T-cell (primary cell): ENCODE data around the gene DNAAF8. TPM values are rescaled to one million over a fixed set of nuclear protein-coding genes. Genes with fewer than 3 reads are reported as not detected.

ENCODE experiments used
- ATAC-seq, 4 experiments: fragments of 200-7000 bp in 3 of 4; fragments of 150-1000 bp in 1 of 4; cut with Tn5 transposase; replicated peaks in 1 of 4; 1 replicate in 3 of 4; 2 replicates in 1 of 4; pipeline ENCODE4 v1.10.0; 2021; ENCODE audit warnings: moderate library complexity in 3 of 4, mild to moderate bottlenecking in 2 of 4, moderate number of reproducible peaks in 1 of 4
- CTCF ChIA-PET, 2 donors: fragments of 300-600 bp; sonication (Branson Sonifier 250); formaldehyde crosslinking; loops; one replicate each; lab custom pipeline; 2022; ENCODE audit warnings: antibody characterized with exemption in 2 of 2; lab: Charles Lee
- POLR2A ChIA-PET, 2 donors: fragments of 300-600 bp; sonication (Branson Sonifier 250); formaldehyde crosslinking; loops; one replicate each; lab custom pipeline; 2022; ENCODE audit warnings: antibody characterized with exemption in 2 of 2; lab: Charles Lee
- DNase-seq, 35 experiments: peaks; one replicate each; pipeline versions ENCODE4 v3.0.0 to v3.0.0-alpha.2; 2013 to 2023
- H3K27ac ChIP-seq: one replicate; pipeline ENCODE4 v1.5.1; 2013; ENCODE audit warnings: low read length
- H3K27me3 ChIP-seq, 2 experiments: replicated peaks in 1 of 2; 1 replicate in 1 of 2; 2 replicates in 1 of 2; pipeline versions ENCODE4 v1.6.1 to v1.7.0; 2013; ENCODE audit warnings: low read length in 1 of 2, mixed read lengths in 1 of 2; ENCODE audit not compliant: control insufficient read depth in 2 of 2, insufficient read depth in 2 of 2; ENCODE audit errors: extremely low read depth in 1 of 2
- H3K36me3 ChIP-seq, 2 donors: 1 replicate in 1 of 2; 2 replicates in 1 of 2; pipeline versions ENCODE4 v1.6.1 to v1.7.0; 2013; ENCODE audit warnings: low read length in 1 of 2; ENCODE audit not compliant: control insufficient read depth in 2 of 2, insufficient read depth in 1 of 2; ENCODE audit errors: extremely low read depth in 1 of 2
- H3K4me1 ChIP-seq, 2 experiments: 1 replicate in 1 of 2; 2 replicates in 1 of 2; pipeline versions ENCODE4 v1.6.1 to v1.7.0; 2013; ENCODE audit warnings: low read length in 2 of 2, mixed read lengths in 1 of 2; ENCODE audit not compliant: insufficient read depth in 2 of 2, control insufficient read depth in 1 of 2; ENCODE audit errors: extremely low read depth in 1 of 2
- H3K4me3 ChIP-seq, 2 donors: 1 replicate in 1 of 2; 2 replicates in 1 of 2; pipeline versions ENCODE4 v1.5.1 to v1.7.0; 2013; ENCODE audit warnings: mild to moderate bottlenecking in 2 of 2, low read length in 1 of 2, moderate library complexity in 1 of 2; ENCODE audit not compliant: control insufficient read depth in 1 of 2; ENCODE audit errors: extremely low read depth in 1 of 2
- H3K9me3 ChIP-seq: 2 replicates; pipeline ENCODE4 v1.7.0; 2013
- H3K27ac Mint-ChIP-seq, 2 donors: one replicate each; pipeline ENCODE4 v1.8.0; 2020 to 2021; ENCODE audit warnings: mild to moderate bottlenecking in 2 of 2, mixed read lengths in 2 of 2
- H3K27me3 Mint-ChIP-seq, 2 donors: one replicate each; pipeline ENCODE4 v1.8.0; 2021 to 2022; ENCODE audit warnings: mixed read lengths in 2 of 2
- H3K36me3 Mint-ChIP-seq: one replicate; pipeline ENCODE4 v1.8.0; 2021; ENCODE audit warnings: mixed read lengths
- H3K4me1 Mint-ChIP-seq, 3 donors: one replicate each; pipeline ENCODE4 v1.8.0; 2020 to 2022; ENCODE audit warnings: mixed read lengths in 3 of 3, mild to moderate bottlenecking in 1 of 3
- H3K4me3 Mint-ChIP-seq, 3 donors: one replicate each; pipeline ENCODE4 v1.8.0; 2020 to 2022; ENCODE audit warnings: mild to moderate bottlenecking in 3 of 3, mixed read lengths in 3 of 3, moderate library complexity in 3 of 3
- H3K9me3 Mint-ChIP-seq, 3 donors: one replicate each; pipeline ENCODE4 v1.8.0; 2020 to 2022; ENCODE audit warnings: mixed read lengths in 3 of 3
- WGBS: methylation state at CpG from one replicate; pipeline ENCODE4 v1.1.5; 2013; ENCODE audit warnings: missing lambda C conversion rate; ENCODE audit not compliant: insufficient coverage; 5-methylcytosine and 5-hydroxymethylcytosine counted together
- total RNA-seq, 35 experiments: library from RNA in 6 of 35; stranded (reverse) in 6 of 35; fragments of 120-200 nt in 1 of 35; gene quantifications; one replicate each; pipeline versions ENCODE4 v1.2.1 to v1.2.4 and lab custom pipeline; 2013 to 2026

DNAAF8 gene
- total RNA-seq, 5 donors from 2014 or later (not counting 1 experiment from before 2014, with no cell fraction given) = 0.13 to 0.70 (median 0.34) TPM; not detected in 1

DNA sequence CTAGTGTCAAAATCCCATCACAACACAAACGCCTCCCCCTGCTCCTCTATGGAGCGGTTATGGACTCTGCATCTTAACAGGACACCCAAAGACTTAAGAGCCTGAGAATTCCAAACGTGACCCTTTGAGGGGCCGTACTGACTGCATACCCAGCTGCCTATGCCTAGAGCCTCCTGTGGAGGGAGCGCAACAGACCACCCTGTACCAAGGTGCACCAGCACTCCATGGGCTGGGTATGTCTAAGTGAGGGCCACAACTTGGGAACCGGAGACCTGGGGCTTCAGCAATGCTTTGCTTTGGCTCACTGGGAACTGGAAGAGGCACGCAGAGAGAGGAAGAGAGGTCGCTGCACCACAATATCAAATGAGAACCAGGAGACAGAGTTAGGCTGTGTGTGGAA, 5.7 kb upstream of the DNAAF8 start:
- H3K4me1 Mint-ChIP-seq = peaks cover 8 to 16% (median 12%) of the 10 kb centered on the region in 3 donors

DNA sequence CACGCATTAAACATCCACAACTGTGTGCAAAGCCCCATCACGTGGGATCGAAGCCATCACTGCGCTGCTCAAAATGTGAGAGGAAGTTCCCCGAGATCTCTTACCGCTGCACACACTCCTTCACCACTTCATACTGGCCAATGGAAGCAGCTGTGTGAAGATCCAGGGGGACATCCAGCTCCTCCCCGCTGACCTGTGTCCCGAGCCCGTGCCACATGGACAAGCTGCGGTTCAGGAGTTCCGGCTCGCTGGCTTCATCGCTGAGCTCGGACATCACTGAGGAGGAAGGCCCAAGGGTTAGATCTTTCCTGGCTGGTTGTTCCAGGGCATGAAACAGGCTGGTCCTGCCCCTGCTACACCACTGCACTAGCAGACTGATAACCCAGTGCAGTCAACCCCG, 4.5 kb upstream of the DNAAF8 start:
- Mint-ChIP-seq H3K36me3 (peaks cover 24% of the 10 kb centered on the region), H3K4me3 (no peak overlapping the region), H3K27ac (no peak overlapping the region), H3K4me1 (peaks cover 9 to 19% (median 13%) of the 10 kb centered on the region in 3 donors), H3K9me3 (no peaks in the 10 kb centered on the region), H3K27me3 (no peaks in the 10 kb centered on the region)
- ATAC-seq (no peak), DNase-seq (no peak)
- ChIA-PET POLR2A (no interaction called here), CTCF (no interaction called here)
- Histone ChIP-seq H3K4me3 (no peak overlapping the region), H3K4me1 (peaks cover 5 to 15% of the 10 kb centered on the region in 2 experiments), H3K27me3 (no peaks in the 10 kb centered on the region), H3K9me3 (no peaks in the 10 kb centered on the region), H3K27ac (no peak overlapping the region), H3K36me3 (peaks cover 16 to 40% of the 10 kb centered on the region in 2 donors)
- 96% methylated on average over 11 of the region's 15 CpGs for WGBS

More for the DNA sequence above, 5.7 kb upstream of the DNAAF8 start:
- no peaks in the 10 kb centered on the region for H3K27me3 Mint-ChIP-seq
- Histone ChIP-seq H3K27me3 (no peaks in the 10 kb centered on the region), H3K4me3 (no peak overlapping the region), H3K36me3 (peaks cover 16 to 43% of the 10 kb centered on the region in 2 donors), H3K4me1 (peaks cover 3 to 11% of the 10 kb centered on the region in 2 experiments), H3K9me3 (no peaks in the 10 kb centered on the region), H3K27ac (no peak overlapping the region)
- ATAC-seq (no peak), DNase-seq (no peak)
- POLR2A ChIA-PET = no interaction called here
- H3K9me3 Mint-ChIP-seq = no peaks in the 10 kb centered on the region
- H3K4me3 Mint-ChIP-seq = no peak overlapping the region
- no peak overlapping the region for H3K27ac Mint-ChIP-seq
- WGBS = 100% methylated on average over 2 of the region's 8 CpGs
- peaks cover 24% of the 10 kb centered on the region for H3K36me3 Mint-ChIP-seq
- CTCF ChIA-PET = no interaction called here

DNA sequence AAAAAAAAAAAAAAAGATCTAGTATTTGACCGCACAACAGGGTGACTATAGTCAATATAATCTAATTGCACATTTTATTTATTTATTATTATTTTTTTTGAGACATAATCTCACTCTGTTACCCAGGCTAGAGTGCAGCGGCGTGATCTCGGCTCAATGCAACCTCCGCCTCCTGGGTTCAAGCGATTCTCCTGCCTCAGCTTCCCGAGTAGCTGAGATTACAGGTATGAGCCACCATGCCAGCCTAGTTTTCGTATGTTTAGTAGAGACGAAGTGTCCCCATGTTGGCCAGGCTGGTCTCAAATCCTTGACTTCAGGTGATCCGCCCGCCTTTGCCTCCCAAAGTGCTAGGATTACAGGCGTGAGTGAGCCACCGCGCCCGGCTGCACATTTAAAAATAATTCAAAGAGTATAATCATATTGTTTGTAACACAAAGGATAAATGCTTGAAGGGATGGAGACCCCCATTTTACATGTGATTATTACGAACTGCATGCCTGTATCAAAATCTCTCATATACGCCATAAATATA, 1.1 kb upstream of the DNAAF8 start:
- peaks cover 15% of the 10 kb centered on the region for H3K36me3 Mint-ChIP-seq

DNA sequence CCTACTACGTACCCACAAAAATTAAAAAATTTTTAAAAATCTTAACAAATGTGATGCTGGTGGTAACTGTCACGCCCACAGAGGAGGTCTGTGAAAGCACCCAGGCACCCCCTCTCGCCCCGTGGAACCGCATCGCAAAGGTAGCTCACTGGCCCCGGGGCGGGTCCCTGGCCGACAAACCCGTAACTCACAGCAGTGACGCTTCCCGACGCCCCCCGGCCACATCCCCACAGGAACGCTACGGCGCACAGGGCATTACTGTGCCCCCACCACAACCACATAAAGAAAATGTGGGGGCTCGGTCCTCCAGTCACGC, 632 bp upstream of the DNAAF8 start:
- WGBS = 0% methylated on average over 18 of the region's 19 CpGs
- DNase-seq = peak in 18 of 35 experiments; percentile 3 to 41 (median 16)
- H3K36me3 Mint-ChIP-seq = peaks cover 14% of the 10 kb centered on the region
- H3K27me3 Mint-ChIP-seq = peaks cover 0 to 5% of the 10 kb centered on the region in 2 donors
- H3K36me3 ChIP-seq = peaks cover 6 to 16% of the 10 kb centered on the region in 2 donors
- peak overlapping the region; percentile 88 to 93 (median 89) for H3K4me3 Mint-ChIP-seq
- H3K27ac Mint-ChIP-seq = peak overlapping the region in 1 of 2 donors; percentile 39
- H3K4me3 ChIP-seq = peak overlapping the region; percentile 91 to 98
- ChIA-PET POLR2A (interaction anchor here in 1 of 2 donors (0.5 to 1.0 kb wide), 3 partner anchors 13 to 266 kb away, joined by 3 to 5 read pairs (median 3); partner anchors contain the start of gene ROGDI), CTCF (interaction anchor here in 1 of 2 donors (0.9 to 1.8 kb wide), 4 partner anchors 13 to 118 kb away, joined by 5 to 7 read pairs (median 6); partner anchors contain the start of genes MGRN1 and ROGDI)
- H3K27ac ChIP-seq = no peak overlapping the region
- H3K9me3 Mint-ChIP-seq = no peaks in the 10 kb centered on the region
- H3K9me3 ChIP-seq = no peaks in the 10 kb centered on the region
- peaks cover 0 to 4% of the 10 kb centered on the region in 2 experiments for H3K27me3 ChIP-seq
- peaks cover 15 to 30% (median 20%) of the 10 kb centered on the region in 3 donors for H3K4me1 Mint-ChIP-seq
- H3K4me1 ChIP-seq = peaks cover 9 to 23% of the 10 kb centered on the region in 2 experiments
- peak; percentile 0 to 8 (median 4) for ATAC-seq

More for the DNA sequence above, 1.1 kb upstream of the DNAAF8 start:
- Mint-ChIP-seq H3K27ac (no peak overlapping the region), H3K9me3 (no peaks in the 10 kb centered on the region), H3K4me1 (peaks cover 15 to 30% (median 20%) of the 10 kb centered on the region in 3 donors), H3K27me3 (peaks cover 0 to 4% of the 10 kb centered on the region in 2 donors), H3K4me3 (peak overlapping the region; percentile 88 to 93 (median 89))
- DNase-seq (no peak), ATAC-seq (no peak)
- Histone ChIP-seq H3K36me3 (peaks cover 6 to 21% of the 10 kb centered on the region in 2 donors), H3K4me3 (peak overlapping the region; percentile 91 to 98), H3K27ac (no peak overlapping the region), H3K9me3 (no peaks in the 10 kb centered on the region), H3K27me3 (peaks cover 0 to 4% of the 10 kb centered on the region in 2 experiments), H3K4me1 (peaks cover 9 to 23% of the 10 kb centered on the region in 2 experiments)
- 81% methylated on average over 8 of the region's 17 CpGs for WGBS
- ChIA-PET CTCF (no interaction called here), POLR2A (interaction anchor here in 1 of 2 donors (1.0 kb wide), 1 partner anchor 69 kb away, joined by 5 read pairs; the partner anchor contains the start of gene ROGDI)

DNA sequence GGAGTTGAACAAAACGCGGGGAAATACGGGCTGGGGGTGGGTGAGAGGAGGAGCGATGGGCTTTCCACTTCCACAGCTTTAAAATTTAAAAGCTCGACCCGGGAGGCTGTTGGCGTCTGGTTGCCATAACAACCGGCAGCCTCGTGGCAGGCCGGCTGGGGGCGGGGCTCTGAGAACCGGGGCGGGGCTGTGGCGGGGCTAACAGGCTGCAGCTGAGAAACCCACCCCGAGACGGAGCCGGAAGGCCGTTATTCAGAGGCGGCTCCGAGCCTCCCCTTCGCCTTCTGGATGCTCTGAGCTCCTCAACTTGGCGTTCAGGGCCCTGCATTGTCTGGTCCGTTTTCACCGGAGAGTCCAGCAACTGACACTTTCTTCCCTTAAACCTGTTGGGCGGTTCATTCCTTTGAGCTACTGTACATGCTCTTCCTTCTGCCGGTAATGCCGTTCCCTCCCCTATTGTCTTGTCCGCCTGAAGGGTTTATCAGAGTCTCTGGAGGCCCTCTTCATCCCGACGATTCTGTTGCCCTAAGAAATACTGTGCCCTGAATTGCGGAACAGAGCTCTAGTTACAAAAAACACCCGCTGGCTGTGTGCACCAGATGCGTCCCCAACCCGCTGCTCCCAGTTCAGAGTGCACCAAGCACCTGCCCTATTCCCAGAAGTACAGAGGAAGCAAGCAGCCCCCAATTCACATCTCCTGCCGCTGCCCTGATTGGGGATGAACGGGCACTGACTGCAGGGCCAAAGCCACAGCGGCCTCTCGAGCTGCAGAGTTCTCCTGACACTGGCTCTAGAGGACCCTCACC, 596 bp downstream of the DNAAF8 start:
- H3K9me3 Mint-ChIP-seq = no peaks in the 10 kb centered on the region
- POLR2A ChIA-PET = interaction anchor here (0.6 to 1.2 kb wide), 5 partner anchors 12 to 321 kb away, joined by 3 to 8 read pairs (median 4); partner anchors contain the start of gene NUDT16L1 (in 1 of the 2)
- peaks cover 15 to 30% (median 20%) of the 10 kb centered on the region in 3 donors for H3K4me1 Mint-ChIP-seq
- peak overlapping the region; percentile 91 to 98 for H3K4me3 ChIP-seq
- no peaks in the 10 kb centered on the region for H3K9me3 ChIP-seq
- peaks cover 5% of the 10 kb centered on the region in 2 donors for H3K36me3 ChIP-seq
- H3K27ac Mint-ChIP-seq = peak overlapping the region; percentile 83 to 92
- DNase-seq = peak; percentile 83 to 98 (median 94)
- peak; percentile 83 to 85 (median 84) for ATAC-seq
- WGBS = 7% methylated on average over 32 of the region's 38 CpGs
- peaks cover 9 to 23% of the 10 kb centered on the region in 2 experiments for H3K4me1 ChIP-seq
- peaks cover 0 to 7% of the 10 kb centered on the region in 2 experiments for H3K27me3 ChIP-seq
- H3K27me3 Mint-ChIP-seq = peaks cover 0 to 5% of the 10 kb centered on the region in 2 donors
- peak overlapping the region; percentile 63 for H3K27ac ChIP-seq
- CTCF ChIA-PET = interaction anchor here in 1 of 2 donors (0.6 to 1.8 kb wide), 8 partner anchors 14 to 119 kb away, joined by 3 to 7 read pairs (median 5); partner anchors contain the start of genes MGRN1, NUDT16L1 and ROGDI
- H3K36me3 Mint-ChIP-seq = peaks cover 6% of the 10 kb centered on the region
- H3K4me3 Mint-ChIP-seq = peak overlapping the region; percentile 88 to 93 (median 89)

DNA sequence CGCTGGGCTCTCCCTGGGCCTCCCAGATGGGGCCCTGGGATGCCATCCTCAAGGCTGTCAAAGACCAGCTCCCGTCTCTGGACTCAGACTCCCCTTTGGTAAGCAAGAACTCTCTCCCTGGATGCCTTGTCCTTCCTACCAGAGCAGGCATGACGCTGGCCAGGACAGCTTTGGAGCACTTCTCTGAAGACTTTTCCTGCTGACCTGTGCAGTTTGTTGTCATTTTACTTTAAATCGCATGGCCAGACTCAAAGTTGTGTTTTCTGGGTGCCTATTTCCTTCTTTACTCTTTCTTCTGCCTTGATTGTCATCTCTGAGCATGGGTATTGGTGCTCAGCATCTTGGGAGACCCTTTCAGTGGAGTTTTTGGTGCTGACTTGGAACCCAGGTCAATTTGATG, 2.2 kb downstream of the DNAAF8 start:
- peaks cover 9 to 23% of the 10 kb centered on the region in 2 experiments for H3K4me1 ChIP-seq
- H3K27ac ChIP-seq = no peak overlapping the region
- Mint-ChIP-seq H3K27me3 (peaks cover 0 to 5% of the 10 kb centered on the region in 2 donors), H3K4me1 (peaks cover 15 to 30% (median 20%) of the 10 kb centered on the region in 3 donors), H3K4me3 (peak overlapping the region in 1 of 3 donors; percentile 53), H3K9me3 (no peaks in the 10 kb centered on the region), H3K27ac (peak overlapping the region in 1 of 2 donors; percentile 55), H3K36me3 (no peaks in the 10 kb centered on the region)
- CTCF ChIA-PET = no interaction called here
- no peaks in the 10 kb centered on the region for H3K9me3 ChIP-seq
- POLR2A ChIA-PET = no interaction called here
- peaks cover 0 to 16% of the 10 kb centered on the region in 2 experiments for H3K27me3 ChIP-seq
- ATAC-seq (no peak), DNase-seq (no peak)
- 94% methylated on average over 4 of the region's 4 CpGs for WGBS
- H3K4me3 ChIP-seq = no peak overlapping the region
- peaks cover 0 to 3% of the 10 kb centered on the region in 2 donors for H3K36me3 ChIP-seq
